Measurements from ENCODE around the gene TMX1.

Gene TMX1

DNA sequence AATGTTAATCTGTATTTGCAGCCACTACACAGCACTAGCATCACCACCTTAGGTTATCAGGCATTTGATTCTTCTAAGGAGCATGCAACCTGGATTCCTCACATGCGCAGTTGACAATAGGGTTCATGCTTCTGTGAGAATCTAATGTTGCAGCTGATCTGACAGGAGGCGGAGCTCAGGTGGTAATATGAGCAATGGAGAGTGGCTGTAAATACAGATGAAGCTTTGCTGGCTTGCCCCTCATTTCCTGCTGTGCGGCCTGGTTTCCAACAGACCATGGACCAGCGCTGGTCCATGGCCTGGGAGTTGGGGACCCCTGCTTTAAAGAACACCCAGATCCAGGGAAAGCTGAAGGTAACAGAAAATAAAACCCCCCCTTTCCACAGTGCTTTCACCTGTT is 51.0 kb downstream of the TMX1 start:
- POLR2A ChIA-PET: no interaction called here

DNA sequence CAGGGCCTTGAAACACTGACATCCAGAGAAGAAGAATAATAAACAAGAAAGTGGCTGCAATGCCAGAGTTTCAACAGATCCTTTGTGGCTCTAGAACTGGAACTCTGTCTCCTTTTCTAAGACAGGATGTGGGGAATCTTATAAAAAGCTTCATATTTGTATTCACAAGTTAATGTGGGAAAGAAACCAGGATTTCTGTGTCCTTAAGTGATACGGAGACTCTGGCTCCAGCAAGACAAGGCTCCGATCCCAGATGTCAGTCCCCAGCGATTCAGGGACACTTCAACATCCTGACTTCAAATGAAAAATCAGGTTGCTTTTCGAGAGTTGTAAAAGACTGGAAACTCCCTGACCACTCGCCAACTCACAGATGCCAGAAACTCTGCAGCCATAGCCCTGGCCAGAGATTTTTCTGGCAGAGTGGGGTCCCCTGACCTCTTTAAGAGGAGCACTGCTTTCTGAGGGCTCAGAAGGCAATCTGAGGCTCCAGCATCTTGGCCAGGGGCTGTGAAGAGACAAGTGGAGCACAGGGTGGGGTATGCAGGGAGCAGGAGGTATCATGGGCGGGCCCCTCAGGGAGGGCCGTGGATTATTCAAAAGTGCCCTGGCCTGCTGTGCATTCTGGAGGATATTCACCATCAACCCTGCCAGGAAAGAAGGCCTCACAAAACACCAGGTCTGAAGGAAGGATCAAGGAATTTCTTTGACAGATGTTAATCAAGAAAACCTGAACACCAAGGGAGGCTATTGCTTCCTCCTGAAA is 53.3 kb downstream of the TMX1 start:
- Histone ChIP-seq H3K9me3 (ENCODE audit: control extremely low read depth in 1 of 5, control insufficient read depth in 4 of 5, insufficient read depth in 2 of 5, low read depth in 1 of 5, low read length in 4 of 5) (no peaks in the 10 kb centered on the region), H3K27ac (ENCODE audit: insufficient read depth in 1 of 2, low read depth in 1 of 2, low read length in 2 of 2, poor library complexity in 1 of 2, severe bottlenecking in 2 of 2) (no peak overlapping the region), H3K36me3 (ENCODE audit: control insufficient read depth in 4 of 4, insufficient read depth in 4 of 4, low read length in 3 of 4) (no peaks in the 10 kb centered on the region), H3K4me3 (ENCODE audit: control insufficient read depth in 1 of 7, extremely low read depth in 1 of 7, insufficient read depth in 4 of 7, low read depth in 2 of 7, low read length in 6 of 7) (no peak overlapping the region), H3K27me3 (replicated peaks in 2 of 5; ENCODE audit: control insufficient read depth in 4 of 5, insufficient read depth in 5 of 5, low read length in 4 of 5) (no peaks in the 10 kb centered on the region), H3K4me1 (ENCODE audit: control extremely low read depth in 1 of 4, control insufficient read depth in 4 of 4, insufficient read depth in 4 of 4, low read length in 3 of 4) (no peaks in the 10 kb centered on the region)
- ChIA-PET POLR2A (no interaction called here), CTCF (interaction anchor here (1.4 kb wide), 1 partner anchor 9 kb away, joined by 3 read pairs; no protein-coding TSS in a partner anchor)
- DNase-seq: no peak
- 95% methylated on average over 6 of the region's 7 CpGs for WGBS (ENCODE audit: insufficient coverage)

More for the DNA sequence above, 51.0 kb downstream of the TMX1 start:
- Histone ChIP-seq H3K27ac (ENCODE audit: insufficient read depth in 1 of 2, low read depth in 1 of 2, low read length in 2 of 2, poor library complexity in 1 of 2, severe bottlenecking in 2 of 2) (no peak overlapping the region), H3K9me3 (ENCODE audit: control extremely low read depth in 1 of 5, control insufficient read depth in 4 of 5, insufficient read depth in 2 of 5, low read depth in 1 of 5, low read length in 4 of 5) (no peaks in the 10 kb centered on the region), H3K36me3 (ENCODE audit: control insufficient read depth in 4 of 4, insufficient read depth in 4 of 4, low read length in 3 of 4) (no peaks in the 10 kb centered on the region), H3K4me3 (ENCODE audit: control insufficient read depth in 1 of 7, extremely low read depth in 1 of 7, insufficient read depth in 4 of 7, low read depth in 2 of 7, low read length in 6 of 7) (no peak overlapping the region), H3K27me3 (replicated peaks in 2 of 5; ENCODE audit: control insufficient read depth in 4 of 5, insufficient read depth in 5 of 5, low read length in 4 of 5) (no peaks in the 10 kb centered on the region), H3K4me1 (ENCODE audit: control extremely low read depth in 1 of 4, control insufficient read depth in 4 of 4, insufficient read depth in 4 of 4, low read length in 3 of 4) (no peaks in the 10 kb centered on the region)
- DNase-seq: no peak
- 100% methylated on average over 4 of the region's 4 CpGs for whole genome bisulfite sequencing (ENCODE audit: insufficient coverage)
- CTCF ChIA-PET: no interaction called here

DNA sequence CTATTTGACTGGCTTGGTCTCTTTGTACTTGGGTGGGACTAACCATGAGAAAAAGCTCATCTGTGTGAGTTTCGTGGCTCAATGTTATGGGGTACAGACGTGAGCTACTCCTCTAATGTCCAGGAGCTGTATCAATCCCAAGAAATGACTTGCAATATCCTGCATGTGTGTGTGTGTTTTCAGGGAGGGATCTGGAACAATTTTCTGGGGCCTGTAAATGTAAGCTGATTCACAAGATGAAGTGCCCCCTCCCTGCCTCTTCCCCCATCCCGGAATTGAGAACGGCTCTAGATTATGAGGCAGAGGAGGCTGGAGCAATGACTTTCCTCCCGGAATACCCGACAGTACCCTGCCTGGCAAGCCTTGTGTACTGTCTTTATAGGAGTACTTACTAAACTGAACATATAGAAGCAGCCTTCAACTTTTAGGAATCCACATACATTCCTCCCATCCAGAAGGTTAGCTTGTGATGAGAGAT is 53.9 kb downstream of the TMX1 start:
- Histone ChIP-seq H3K9me3 (ENCODE audit: control extremely low read depth in 1 of 5, control insufficient read depth in 4 of 5, insufficient read depth in 2 of 5, low read depth in 1 of 5, low read length in 4 of 5) (no peaks in the 10 kb centered on the region), H3K4me1 (ENCODE audit: control extremely low read depth in 1 of 4, control insufficient read depth in 4 of 4, insufficient read depth in 4 of 4, low read length in 3 of 4) (no peaks in the 10 kb centered on the region), H3K4me3 (ENCODE audit: control insufficient read depth in 1 of 7, extremely low read depth in 1 of 7, insufficient read depth in 4 of 7, low read depth in 2 of 7, low read length in 6 of 7) (no peak overlapping the region), H3K27ac (ENCODE audit: insufficient read depth in 1 of 2, low read depth in 1 of 2, low read length in 2 of 2, poor library complexity in 1 of 2, severe bottlenecking in 2 of 2) (no peak overlapping the region), H3K36me3 (ENCODE audit: control insufficient read depth in 4 of 4, insufficient read depth in 4 of 4, low read length in 3 of 4) (no peaks in the 10 kb centered on the region), H3K27me3 (replicated peaks in 2 of 5; ENCODE audit: control insufficient read depth in 4 of 5, insufficient read depth in 5 of 5, low read length in 4 of 5) (no peaks in the 10 kb centered on the region)
- no peak for DNase-seq
- POLR2A ChIA-PET: no interaction called here
- 100% methylated on average over 3 of the region's 6 CpGs for WGBS (ENCODE audit: insufficient coverage)
- CTCF ChIA-PET: interaction anchor here (1.4 kb wide), 1 partner anchor 10 kb away, joined by 3 read pairs; no protein-coding TSS in a partner anchor

DNA sequence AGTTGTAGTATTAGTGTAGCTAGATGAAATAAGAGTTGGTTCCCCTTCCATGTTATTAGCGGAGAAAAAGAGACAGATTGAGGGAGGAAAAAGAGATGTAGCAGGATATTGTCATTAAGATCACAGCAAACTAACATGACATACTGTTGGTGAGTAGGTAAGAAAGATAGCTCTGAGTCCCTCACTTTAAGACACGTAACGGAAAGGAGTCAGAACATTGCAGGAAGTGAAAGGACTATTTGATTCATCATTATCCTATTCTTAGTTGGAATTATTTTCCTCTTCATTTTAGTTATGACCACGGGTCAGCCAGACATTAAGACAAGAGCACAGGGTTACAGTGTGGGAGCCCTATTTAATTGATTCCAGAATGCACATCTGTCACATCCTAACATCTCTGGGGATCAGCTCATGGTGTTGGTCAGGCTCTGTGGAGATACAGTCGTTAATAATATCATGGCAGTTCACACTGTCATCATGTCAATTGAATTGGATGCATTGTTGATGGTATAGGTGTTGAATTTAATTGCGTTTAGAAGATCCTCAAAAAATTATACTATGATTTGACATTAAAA is 55.0 kb downstream of the TMX1 start:
- no peaks in the 10 kb centered on the region for H3K4me1 ChIP-seq (ENCODE audit: control extremely low read depth in 1 of 4, control insufficient read depth in 4 of 4, insufficient read depth in 4 of 4, low read length in 3 of 4)
- no peaks in the 10 kb centered on the region for H3K36me3 ChIP-seq (ENCODE audit: control insufficient read depth in 4 of 4, insufficient read depth in 4 of 4, low read length in 3 of 4)
- POLR2A ChIA-PET: interaction anchor here (0.6 kb wide), 1 partner anchor 22 kb away, joined by 3 read pairs; no protein-coding TSS in a partner anchor
- CTCF ChIA-PET: interaction anchor here (1.4 kb wide), 1 partner anchor 11 kb away, joined by 3 read pairs; no protein-coding TSS in a partner anchor
- WGBS (ENCODE audit: insufficient coverage): 80% methylated on average over 1 of the region's 6 CpGs
- no peak overlapping the region for H3K4me3 ChIP-seq (ENCODE audit: control insufficient read depth in 1 of 7, extremely low read depth in 1 of 7, insufficient read depth in 4 of 7, low read depth in 2 of 7, low read length in 6 of 7)
- H3K9me3 ChIP-seq (ENCODE audit: control extremely low read depth in 1 of 5, control insufficient read depth in 4 of 5, insufficient read depth in 2 of 5, low read depth in 1 of 5, low read length in 4 of 5): no peaks in the 10 kb centered on the region
- no peak overlapping the region for H3K27ac ChIP-seq (ENCODE audit: insufficient read depth in 1 of 2, low read depth in 1 of 2, low read length in 2 of 2, poor library complexity in 1 of 2, severe bottlenecking in 2 of 2)
- H3K27me3 ChIP-seq (replicated peaks in 2 of 5; ENCODE audit: control insufficient read depth in 4 of 5, insufficient read depth in 5 of 5, low read length in 4 of 5): no peaks in the 10 kb centered on the region
- DNase-seq: no peak

- 100% methylated on average over 4 of the region's 6 CpGs for WGBS (ENCODE audit: insufficient coverage)
- Histone ChIP-seq H3K27me3 (replicated peaks in 2 of 5; ENCODE audit: control insufficient read depth in 4 of 5, insufficient read depth in 5 of 5, low read length in 4 of 5) (no peaks in the 10 kb centered on the region), H3K36me3 (ENCODE audit: control insufficient read depth in 4 of 4, insufficient read depth in 4 of 4, low read length in 3 of 4) (no peaks in the 10 kb centered on the region), H3K9me3 (ENCODE audit: control extremely low read depth in 1 of 5, control insufficient read depth in 4 of 5, insufficient read depth in 2 of 5, low read depth in 1 of 5, low read length in 4 of 5) (no peaks in the 10 kb centered on the region), H3K27ac (ENCODE audit: insufficient read depth in 1 of 2, low read depth in 1 of 2, low read length in 2 of 2, poor library complexity in 1 of 2, severe bottlenecking in 2 of 2) (no peak overlapping the region), H3K4me1 (ENCODE audit: control extremely low read depth in 1 of 4, control insufficient read depth in 4 of 4, insufficient read depth in 4 of 4, low read length in 3 of 4) (no peaks in the 10 kb centered on the region), H3K4me3 (ENCODE audit: control insufficient read depth in 1 of 7, extremely low read depth in 1 of 7, insufficient read depth in 4 of 7, low read depth in 2 of 7, low read length in 6 of 7) (no peak overlapping the region)
- ChIA-PET POLR2A (no interaction called here), CTCF (no interaction called here)
- DNase-seq: no peak
Measured at GRCh38 chr14:51295646-51296263, 55.7 kb downstream of the TMX1 start.

DNA sequence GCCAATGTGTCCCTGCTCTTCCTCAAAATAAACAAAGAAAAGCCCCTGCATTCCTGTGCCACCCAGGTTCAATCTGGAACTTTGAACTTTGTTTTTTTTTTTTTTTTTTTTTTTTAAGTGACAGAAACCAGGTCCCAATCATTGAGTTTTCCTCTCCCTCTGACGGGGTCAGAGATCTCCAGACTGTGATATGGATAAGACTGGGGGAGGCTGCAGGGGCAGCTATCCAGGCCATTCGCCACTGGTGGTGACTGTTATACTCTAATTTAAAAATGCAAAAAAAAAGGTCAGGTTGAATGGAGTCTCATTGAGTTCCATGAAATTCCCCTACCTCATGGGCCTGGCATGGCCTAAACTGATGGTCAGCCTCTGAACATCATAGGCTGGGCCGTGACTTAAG is 57.0 kb downstream of the TMX1 start:
- Histone ChIP-seq H3K9me3 (ENCODE audit: control extremely low read depth in 1 of 5, control insufficient read depth in 4 of 5, insufficient read depth in 2 of 5, low read depth in 1 of 5, low read length in 4 of 5) (no peaks in the 10 kb centered on the region), H3K4me3 (ENCODE audit: control insufficient read depth in 1 of 7, extremely low read depth in 1 of 7, insufficient read depth in 4 of 7, low read depth in 2 of 7, low read length in 6 of 7) (no peak overlapping the region), H3K27ac (ENCODE audit: insufficient read depth in 1 of 2, low read depth in 1 of 2, low read length in 2 of 2, poor library complexity in 1 of 2, severe bottlenecking in 2 of 2) (no peak overlapping the region), H3K36me3 (ENCODE audit: control insufficient read depth in 4 of 4, insufficient read depth in 4 of 4, low read length in 3 of 4) (no peaks in the 10 kb centered on the region), H3K4me1 (ENCODE audit: control extremely low read depth in 1 of 4, control insufficient read depth in 4 of 4, insufficient read depth in 4 of 4, low read length in 3 of 4) (no peaks in the 10 kb centered on the region), H3K27me3 (replicated peaks in 2 of 5; ENCODE audit: control insufficient read depth in 4 of 5, insufficient read depth in 5 of 5, low read length in 4 of 5) (no peaks in the 10 kb centered on the region)
- WGBS (ENCODE audit: insufficient coverage): 100% methylated on average over 2 of the region's 3 CpGs
- ChIA-PET CTCF (no interaction called here), POLR2A (no interaction called here)
- DNase-seq: no peak

GRCh38 chr14:51298895-51299294 is 58.8 kb downstream of the TMX1 start:
- ChIA-PET CTCF (interaction anchor here (0.6 kb wide), 1 partner anchor 479 kb away, joined by 3 read pairs; no protein-coding TSS in a partner anchor), POLR2A (no interaction called here)

More at GRCh38 chr14:51298895-51299294, 58.8 kb downstream of the TMX1 start:
- Histone ChIP-seq H3K4me1 (ENCODE audit: control extremely low read depth in 1 of 4, control insufficient read depth in 4 of 4, insufficient read depth in 4 of 4, low read length in 3 of 4) (no peaks in the 10 kb centered on the region), H3K27ac (ENCODE audit: insufficient read depth in 1 of 2, low read depth in 1 of 2, low read length in 2 of 2, poor library complexity in 1 of 2, severe bottlenecking in 2 of 2) (no peak overlapping the region), H3K9me3 (ENCODE audit: control extremely low read depth in 1 of 5, control insufficient read depth in 4 of 5, insufficient read depth in 2 of 5, low read depth in 1 of 5, low read length in 4 of 5) (no peaks in the 10 kb centered on the region), H3K27me3 (replicated peaks in 2 of 5; ENCODE audit: control insufficient read depth in 4 of 5, insufficient read depth in 5 of 5, low read length in 4 of 5) (no peaks in the 10 kb centered on the region), H3K4me3 (ENCODE audit: control insufficient read depth in 1 of 7, extremely low read depth in 1 of 7, insufficient read depth in 4 of 7, low read depth in 2 of 7, low read length in 6 of 7) (no peak overlapping the region), H3K36me3 (ENCODE audit: control insufficient read depth in 4 of 4, insufficient read depth in 4 of 4, low read length in 3 of 4) (no peaks in the 10 kb centered on the region)
- peak in 1 of 3 donors; percentile 8 for DNase-seq
- 100% methylated on average over 1 of the region's 1 CpG for WGBS (ENCODE audit: insufficient coverage)

All from common myeloid progenitor, CD34-positive (primary cell).